HG02588 (cell line): Measurements from ENCODE around the gene COG3.

Experiments used
- ATAC-seq: cut with Tn5 transposase; IDR thresholded peaks from one replicate; pipeline ENCODE4 v1.9.1; 2021; ENCODE audit warnings: mild to moderate bottlenecking, moderate library complexity; ENCODE audit not compliant: unreplicated experiment

COG3 gene

GRCh38 chr13:45544520-45544919, 79.8 kb downstream of the COG3 start:
- no peak for ATAC-seq

- no peak for ATAC-seq
Observed at GRCh38 chr13:45545686-45546409, 81.1 kb downstream of the COG3 start.

GRCh38 chr13:45546410-45546765, 81.6 kb downstream of the COG3 start:
- ATAC-seq = no peak

- ATAC-seq = no peak
Observed at GRCh38 chr13:45548281-45548680, 83.5 kb downstream of the COG3 start.

- ATAC-seq = no peak
Observed at GRCh38 chr13:45554604-45555109, 89.9 kb downstream of the COG3 start.

- ATAC-seq = no peak
Observed at GRCh38 chr13:45564133-45564776, 99.5 kb downstream of the COG3 start.

GRCh38 chr13:45565331-45565730, 100.6 kb downstream of the COG3 start:
- no peak for ATAC-seq

GRCh38 chr13:45575146-45575829, 110.5 kb downstream of the COG3 start:
- no peak for ATAC-seq

GRCh38 chr13:45575830-45576180, 111.1 kb downstream of the COG3 start:
- no peak for ATAC-seq

GRCh38 chr13:45576466-45576865, 111.7 kb downstream of the COG3 start:
- ATAC-seq = no peak

- no peak for ATAC-seq
Observed at GRCh38 chr13:45582408-45583076, 117.8 kb downstream of the COG3 start.

- ATAC-seq = no peak
Observed at GRCh38 chr13:45584816-45585215, 120.1 kb downstream of the COG3 start.
